OCI-LY7 (cell line): ENCODE measurements around the gene ZBTB37. TPM values are rescaled to one million over a fixed set of nuclear protein-coding genes. Genes with fewer than 3 reads are reported as not detected.

ENCODE experiments used
- BruUV-seq: library from RNA; stranded (reverse); fragments of 400-500 nt; replicated peaks from 2 replicates; lab custom pipeline; 2021; lab: Mats Ljungman, UMichigan
- CTCF ChIA-PET: fragments of 300-600 bp; sonication (Branson Sonifier 250); formaldehyde crosslinking; loops from one replicate; lab custom pipeline; 2022; ENCODE audit warnings: antibody characterized with exemption; ENCODE audit not compliant: unreplicated experiment; lab: Charles Lee
- POLR2A ChIA-PET: fragments of 300-600 bp; sonication (Branson Sonifier 250); formaldehyde crosslinking; loops from one replicate; lab custom pipeline; 2022; ENCODE audit warnings: antibody characterized with exemption; lab: Charles Lee
- DNase-seq: peaks from one replicate; pipeline ENCODE4 v3.0.0-alpha.2; 2015; ENCODE audit warnings: low spot score
- H2AFZ ChIP-seq: fragments of 200-600 bp; sonication (generic), shearing (Covaris generic); 2 replicates; pipeline ENCODE4 v1.6.1; 2014; ENCODE audit warnings: mild to moderate bottlenecking, antibody characterized with exemption, low read length, moderate library complexity
- H3K27ac ChIP-seq: fragments of 200-600 bp; sonication (generic); 2 replicates; pipeline ENCODE4 v1.5.1; 2014; ENCODE audit warnings: mixed run types, low read depth, mild to moderate bottlenecking, moderate library complexity, low read length, inconsistent platforms; ENCODE audit not compliant: poor library complexity, severe bottlenecking
- H3K36me3 ChIP-seq: fragments of 200-600 bp; sonication (generic); 2 replicates; pipeline ENCODE4 v1.6.1; 2014; ENCODE audit warnings: mild to moderate bottlenecking, antibody characterized with exemption, low read length, moderate library complexity, mixed read lengths; ENCODE audit not compliant: insufficient read depth
- H3K4me1 ChIP-seq: fragments of 200-600 bp; sonication (generic); 2 replicates; pipeline ENCODE4 v1.5.1; 2014; ENCODE audit warnings: mild to moderate bottlenecking, low read length; ENCODE audit not compliant: insufficient read depth, poor library complexity, severe bottlenecking
- H3K4me2 ChIP-seq: fragments of 200-600 bp; sonication (generic); 2 replicates; pipeline ENCODE4 v1.6.1; 2014; ENCODE audit warnings: mild to moderate bottlenecking, low read length
- H3K4me3 ChIP-seq: fragments of 200-600 bp; sonication (generic); 2 replicates; pipeline ENCODE4 v1.5.1; 2014; ENCODE audit warnings: mild to moderate bottlenecking, low read depth, low read length; ENCODE audit not compliant: poor library complexity, severe bottlenecking
- H3K79me2 ChIP-seq: fragments of 200-600 bp; sonication (generic); 2 replicates; pipeline ENCODE4 v1.6.1; 2016; ENCODE audit warnings: low read depth, mild to moderate bottlenecking, low read length, moderate library complexity, mixed read lengths; ENCODE audit not compliant: insufficient read depth
- H3K9me2 ChIP-seq: fragments of 200-600 bp; sonication (generic); 2 replicates; pipeline ENCODE4 v1.6.1; 2016; ENCODE audit warnings: mild to moderate bottlenecking, low read length, mixed read lengths; ENCODE audit not compliant: insufficient read depth
- H3K9me3 ChIP-seq: fragments of 200-600 bp; sonication (generic); 2 replicates; pipeline ENCODE4 v1.6.1; 2014; ENCODE audit warnings: mild to moderate bottlenecking, mixed run types, low read length, mixed read lengths
- H4K20me1 ChIP-seq: fragments of 200-600 bp; sonication (generic); 2 replicates; pipeline ENCODE4 v1.6.1; 2014; ENCODE audit warnings: mild to moderate bottlenecking, antibody characterized with exemption, low read length, moderate library complexity, mixed read lengths; ENCODE audit not compliant: insufficient read depth
- CTCF ChIP-seq: fragments of 200-600 bp; sonication (generic); conservative IDR thresholded peaks from 2 replicates; pipeline ENCODE4 v1.5.1; 2014; ENCODE audit warnings: mild to moderate bottlenecking, antibody characterized with exemption, low read length, moderate library complexity, mixed read lengths
- EZH2phosphoT487 ChIP-seq: fragments of 200-600 bp; sonication (generic); IDR thresholded peaks from 2 replicates; pipeline ENCODE4 v1.6.1; 2018; ENCODE audit warnings: low read depth, borderline replicate concordance, mild to moderate bottlenecking, mixed run types, antibody characterized with exemption, low read length, moderate library complexity, mixed read lengths
- intact Hi-C: fragments of 100-400 bp; cut with micrococcal nuclease; formaldehyde crosslinking; loops from one replicate; pipeline ENCODE4 v1.10.0; 2022; ENCODE audit not compliant: unreplicated experiment
- total RNA-seq, 2 experiments: library from RNA; depleted of rRNA in 1 of 2; stranded (reverse); fragments of >200 nt in 1 of 2; shearing (Covaris generic) in 1 of 2; gene quantifications; 2 replicates each; pipeline ENCODE4 v1.2.3, GENCODE V29; 2014 to 2022

ZBTB37 gene
- total RNA-seq, 2 experiments from 2014 or later, result 10.9 to 23.7 TPM

- intact Hi-C loops, result no loop called here
Measured at GRCh38 chr1:173934440-173934839, 66.3 kb downstream of the ZBTB37 start.

GRCh38 chr1:173937062-173937461 is 68.9 kb downstream of the ZBTB37 start:
- no TSS peak for BruUV-seq
- H3K27ac ChIP-seq, result no peak overlapping the region
- DNase-seq, result no peak
- ChIA-PET CTCF (interaction anchor here (0.6 kb wide), 2 partner anchors 125 to 460 kb away, joined by 3 to 6 read pairs; no protein-coding TSS in a partner anchor), POLR2A (interaction anchor here (0.6 to 0.7 kb wide), 3 partner anchors 14 to 100 kb away, joined by 3 to 5 read pairs (median 3); no protein-coding TSS in a partner anchor)
- no peak overlapping the region for H2AFZ ChIP-seq
- no peak overlapping the region for H3K4me3 ChIP-seq
- no peaks in the 10 kb centered on the region for H4K20me1 ChIP-seq
- peaks cover 72% of the 10 kb centered on the region for H3K36me3 ChIP-seq
- no peak overlapping the region for H3K4me2 ChIP-seq
- no peaks in the 10 kb centered on the region for H3K9me3 ChIP-seq
- no peak for TF ChIP-seq CTCF
- no peak for TF ChIP-seq EZH2phosphoT487
- no peaks in the 10 kb centered on the region for H3K79me2 ChIP-seq
- intact Hi-C loops, result no loop called here
- no peaks in the 10 kb centered on the region for H3K4me1 ChIP-seq
- H3K9me2 ChIP-seq, result no peaks in the 10 kb centered on the region

More at GRCh38 chr1:173934440-173934839, 66.3 kb downstream of the ZBTB37 start:
- Histone ChIP-seq H3K9me3 (no peaks in the 10 kb centered on the region), H3K4me2 (no peak overlapping the region), H2AFZ (no peak overlapping the region), H3K36me3 (peaks cover 57% of the 10 kb centered on the region), H3K27ac (no peak overlapping the region), H4K20me1 (no peaks in the 10 kb centered on the region), H3K9me2 (no peaks in the 10 kb centered on the region), H3K4me3 (no peak overlapping the region), H3K79me2 (no peaks in the 10 kb centered on the region), H3K4me1 (no peaks in the 10 kb centered on the region)
- ChIA-PET POLR2A (interaction anchor here (1.2 to 1.9 kb wide), 2 partner anchors 13 to 31 kb away, joined by 3 to 4 read pairs; no protein-coding TSS in a partner anchor), CTCF (no interaction called here)
- no peak for DNase-seq
- TF ChIP-seq EZH2phosphoT487, result no peak
- BruUV-seq, result no TSS peak

- no peak for TF ChIP-seq CTCF
- no peak for TF ChIP-seq EZH2phosphoT487
- CTCF ChIA-PET, result no interaction called here
- Histone ChIP-seq H3K79me2 (no peaks in the 10 kb centered on the region), H3K9me2 (no peaks in the 10 kb centered on the region), H3K4me1 (no peaks in the 10 kb centered on the region), H2AFZ (no peak overlapping the region), H3K4me3 (no peak overlapping the region), H3K4me2 (no peak overlapping the region), H4K20me1 (no peaks in the 10 kb centered on the region), H3K36me3 (peaks cover 88% of the 10 kb centered on the region), H3K27ac (no peak overlapping the region), H3K9me3 (no peaks in the 10 kb centered on the region)
- no TSS peak for BruUV-seq
- no peak for DNase-seq
- intact Hi-C loops, result no loop called here
- POLR2A ChIA-PET, result interaction anchor here (0.6 to 1.4 kb wide), 6 partner anchors 11 to 1369 kb away, joined by 3 to 8 read pairs (median 3); no protein-coding TSS in a partner anchor
Measured at GRCh38 chr1:173946380-173946921, 78.3 kb downstream of the ZBTB37 start.
